ENCODE measurements around the gene SGCG. TPM values are rescaled to one million over a fixed set of nuclear protein-coding genes. Genes with fewer than 3 reads are reported as not detected.

The SGCG gene
- total RNA-seq, 2 donors from 2014 or later, result 0.78 TPM; not detected in 1

DNA sequence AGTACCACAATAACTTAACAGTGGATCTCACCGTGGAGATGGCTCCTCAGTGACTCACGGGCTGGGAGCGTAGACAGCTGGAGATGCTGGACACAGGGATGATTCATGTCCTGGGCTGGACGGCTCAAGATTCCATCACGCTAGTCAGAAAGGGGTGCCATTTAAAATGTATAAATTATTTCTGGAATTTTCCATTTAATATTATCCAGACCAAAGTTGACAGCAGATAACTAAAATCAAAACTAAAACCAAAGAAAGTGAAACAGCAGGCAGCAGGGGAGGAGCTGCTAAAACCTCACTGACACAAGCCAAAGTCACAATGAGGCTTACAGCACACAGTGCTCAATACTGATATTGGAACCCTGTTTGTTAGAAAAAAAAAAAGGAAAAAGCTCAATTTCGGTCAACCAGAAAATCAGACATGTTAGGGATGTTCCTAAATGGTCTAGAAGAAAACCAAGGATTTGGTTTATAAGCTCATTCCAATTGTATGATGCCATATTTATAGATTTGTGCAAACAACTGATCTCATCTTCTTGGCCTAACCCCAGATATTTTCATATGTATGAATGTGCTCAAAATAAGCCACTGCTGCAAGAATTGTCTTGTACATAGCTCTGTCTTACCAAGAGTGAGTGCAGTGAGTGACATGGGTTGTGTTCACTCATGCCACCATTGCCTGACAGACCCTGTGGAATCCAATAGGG is 140.9 kb downstream of the SGCG start:
- Histone ChIP-seq H3K36me3 (replicated peaks in 1 of 2; ENCODE audit: insufficient read depth in 1 of 2, low read depth in 2 of 2) (no peaks in the 10 kb centered on the region), H3K9me3 (no peaks in the 10 kb centered on the region), H3K27ac (no peak overlapping the region), H3K27me3 (no peaks in the 10 kb centered on the region), H3K4me3 (no peak overlapping the region), H3K4me1 (no peaks in the 10 kb centered on the region)
- ATAC-seq, result peak; percentile 58
- DNase-seq, result peak in 2 of 4 donors; percentile 18 to 28
- TF ChIP-seq, protein P1, sequence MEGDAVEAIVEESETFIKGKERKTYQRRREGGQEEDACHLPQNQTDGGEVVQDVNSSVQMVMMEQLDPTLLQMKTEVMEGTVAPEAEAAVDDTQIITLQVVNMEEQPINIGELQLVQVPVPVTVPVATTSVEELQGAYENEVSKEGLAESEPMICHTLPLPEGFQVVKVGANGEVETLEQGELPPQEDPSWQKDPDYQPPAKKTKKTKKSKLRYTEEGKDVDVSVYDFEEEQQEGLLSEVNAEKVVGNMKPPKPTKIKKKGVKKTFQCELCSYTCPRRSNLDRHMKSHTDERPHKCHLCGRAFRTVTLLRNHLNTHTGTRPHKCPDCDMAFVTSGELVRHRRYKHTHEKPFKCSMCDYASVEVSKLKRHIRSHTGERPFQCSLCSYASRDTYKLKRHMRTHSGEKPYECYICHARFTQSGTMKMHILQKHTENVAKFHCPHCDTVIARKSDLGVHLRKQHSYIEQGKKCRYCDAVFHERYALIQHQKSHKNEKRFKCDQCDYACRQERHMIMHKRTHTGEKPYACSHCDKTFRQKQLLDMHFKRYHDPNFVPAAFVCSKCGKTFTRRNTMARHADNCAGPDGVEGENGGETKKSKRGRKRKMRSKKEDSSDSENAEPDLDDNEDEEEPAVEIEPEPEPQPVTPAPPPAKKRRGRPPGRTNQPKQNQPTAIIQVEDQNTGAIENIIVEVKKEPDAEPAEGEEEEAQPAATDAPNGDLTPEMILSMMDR (IDR thresholded peaks at IDR 0.05), result no peak
- TF ChIP-seq POLR2A (IDR thresholded peaks at IDR 0.05), result no peak
- intact Hi-C loops (cut with DNase I), result no loop called here
- WGBS, 2 donors, result 34 to 36% methylated on average over 6 of the region's 6 CpGs

DNA sequence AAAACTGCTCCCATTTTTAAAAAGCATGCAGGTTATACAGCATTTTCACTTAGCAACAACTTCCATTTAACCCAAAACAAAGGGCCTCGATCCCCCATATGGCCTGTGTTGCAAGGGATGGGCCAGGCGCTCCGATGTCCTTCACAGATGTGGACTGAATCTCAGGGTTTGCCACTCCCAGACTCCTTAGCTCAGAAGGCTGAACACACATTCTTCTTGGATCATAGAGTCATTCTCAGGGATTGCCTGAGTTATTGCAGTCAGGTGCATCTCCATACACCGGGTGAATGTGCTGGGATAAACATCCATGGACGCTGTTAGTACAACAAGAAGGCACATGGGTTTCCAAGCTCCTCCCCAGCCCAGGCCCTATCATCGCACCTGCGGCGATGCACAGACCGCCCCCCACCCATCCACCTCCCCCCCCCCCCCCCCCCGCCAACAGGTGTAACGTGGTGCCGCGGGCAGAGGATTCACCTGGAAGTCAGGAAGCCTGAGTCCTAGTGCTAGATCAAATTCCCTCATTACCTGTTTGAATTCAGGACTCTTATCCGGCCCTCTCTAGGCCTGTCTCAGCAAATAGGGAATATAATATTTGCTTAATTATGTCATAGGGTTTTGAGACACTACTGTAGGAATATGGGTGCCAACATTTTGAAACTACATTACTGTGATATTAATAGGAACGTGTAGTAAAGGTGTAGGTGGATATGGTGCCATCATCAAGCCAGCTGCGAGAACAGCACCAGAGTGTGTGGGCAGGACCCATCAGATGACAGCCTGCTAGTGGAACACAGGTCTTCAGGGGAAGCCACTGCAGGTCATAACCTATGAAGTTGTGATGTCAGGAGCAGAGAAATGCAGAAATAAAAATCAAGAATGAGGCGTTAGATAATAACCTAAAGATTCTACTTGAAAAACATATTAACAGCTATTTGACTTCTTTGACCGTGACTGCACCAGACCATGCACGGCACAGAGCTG is 141.9 kb downstream of the SGCG start:
- DNase-seq (no peak), ATAC-seq (no peak)
- H3K36me3 ChIP-seq (replicated peaks in 1 of 2; ENCODE audit: insufficient read depth in 1 of 2, low read depth in 2 of 2), result no peaks in the 10 kb centered on the region
- H3K4me3 ChIP-seq, result no peak overlapping the region
- no peaks in the 10 kb centered on the region for H3K9me3 ChIP-seq
- TF ChIP-seq, protein P1 (IDR thresholded peaks at IDR 0.05), result no peak
- no peak for TF ChIP-seq POLR2A (IDR thresholded peaks at IDR 0.05)
- no peak overlapping the region for H3K27ac ChIP-seq
- H3K27me3 ChIP-seq, result no peaks in the 10 kb centered on the region
- intact Hi-C loops (cut with DNase I), result no loop called here
- WGBS, 2 donors, result 77 to 84% methylated on average over 12 to 19 of the region's 19 CpGs
- H3K4me1 ChIP-seq, result no peaks in the 10 kb centered on the region

DNA sequence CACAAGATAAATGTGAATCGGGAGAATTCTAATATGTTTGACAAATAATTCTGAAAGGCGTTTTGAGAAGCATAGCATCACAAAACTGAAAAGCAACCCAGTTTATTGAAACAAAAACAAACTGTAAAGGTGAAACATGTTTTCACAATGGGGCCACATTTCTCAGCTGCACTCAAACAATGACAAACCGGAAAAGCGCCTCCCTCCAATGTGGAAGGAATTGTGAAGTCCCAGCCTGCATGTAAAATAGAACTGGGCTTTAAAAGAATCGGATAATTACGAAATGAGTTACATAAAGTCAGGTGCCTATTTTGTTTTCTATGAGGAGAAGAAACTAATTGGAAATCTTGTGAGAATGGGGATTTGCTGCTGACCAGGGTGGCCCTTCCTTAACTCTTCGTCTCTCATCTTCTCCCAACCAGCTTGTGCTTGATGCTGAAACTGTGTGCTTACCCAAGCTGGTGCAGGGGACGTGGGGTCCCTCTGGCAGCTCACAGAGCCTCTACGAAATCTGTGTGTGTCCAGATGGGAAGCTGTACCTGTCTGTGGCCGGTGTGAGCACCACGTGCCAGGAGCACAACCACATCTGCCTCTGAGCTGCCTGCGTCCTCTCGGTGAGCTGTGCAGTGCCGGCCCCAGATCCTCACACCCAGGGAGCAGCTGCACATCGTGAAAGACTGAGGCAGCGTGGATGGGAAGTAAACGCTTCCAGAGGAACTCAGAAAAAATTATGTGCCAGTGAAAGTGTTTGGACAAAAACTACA is 143.3 kb downstream of the SGCG start:
- Histone ChIP-seq H3K27me3 (no peaks in the 10 kb centered on the region), H3K4me3 (no peak overlapping the region), H3K27ac (no peak overlapping the region), H3K4me1 (no peaks in the 10 kb centered on the region), H3K9me3 (no peaks in the 10 kb centered on the region), H3K36me3 (replicated peaks in 1 of 2; ENCODE audit: insufficient read depth in 1 of 2, low read depth in 2 of 2) (no peaks in the 10 kb centered on the region)
- DNase-seq (no peak), ATAC-seq (no peak)
- no peak for TF ChIP-seq POLR2A (IDR thresholded peaks at IDR 0.05)
- TF ChIP-seq, protein P1 (IDR thresholded peaks at IDR 0.05), result no peak
- WGBS, 2 donors, result 60 to 66% methylated on average over 17 of the region's 17 CpGs
- intact Hi-C loops (cut with DNase I), result no loop called here

DNA sequence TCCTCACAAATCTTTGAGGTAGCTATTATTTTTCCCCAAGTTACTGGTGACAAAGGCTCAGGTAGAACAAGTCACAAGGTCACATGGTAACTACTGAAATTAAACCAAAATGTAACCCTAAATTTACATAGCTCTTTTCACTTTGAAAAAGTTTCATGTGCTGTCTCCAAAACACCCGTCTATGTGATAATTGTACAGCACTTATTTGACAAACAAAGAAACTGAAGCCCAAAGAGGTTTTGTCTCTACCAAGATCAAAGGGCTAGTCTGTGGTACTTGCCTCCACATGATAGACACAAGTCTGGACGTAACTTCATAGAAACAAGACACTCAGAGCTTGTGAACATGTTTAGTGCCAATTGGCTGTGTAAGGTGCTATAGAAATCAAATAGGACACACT is 144.4 kb downstream of the SGCG start:
- H3K36me3 ChIP-seq (replicated peaks in 1 of 2; ENCODE audit: insufficient read depth in 1 of 2, low read depth in 2 of 2), result no peaks in the 10 kb centered on the region
- WGBS, 2 donors, result 69 to 70% methylated on average over 2 of the region's 2 CpGs
- no peaks in the 10 kb centered on the region for H3K27me3 ChIP-seq
- H3K4me1 ChIP-seq, result no peaks in the 10 kb centered on the region
- intact Hi-C loops (cut with DNase I), result no loop called here
- TF ChIP-seq, protein P1 (IDR thresholded peaks at IDR 0.05), result no peak
- no peak for TF ChIP-seq POLR2A (IDR thresholded peaks at IDR 0.05)
- H3K4me3 ChIP-seq, result no peak overlapping the region
- DNase-seq (no peak), ATAC-seq (no peak)
- no peaks in the 10 kb centered on the region for H3K9me3 ChIP-seq
- no peak overlapping the region for H3K27ac ChIP-seq
